A549 (cell line): Measurements from ENCODE around the gene TNS3.

Experiments
- CEBPB ChIP-seq, 2 experiments: fragments of >200 bp in 1 of 2; sonication (Bioruptor Twin) in 1 of 2; formaldehyde crosslinking in 1 of 2; IDR thresholded peaks; 2 replicates each; pipeline ENCODE4 v1.6.1; 2012 to 2016
- CTCF ChIP-seq: fragments of >200 bp; sonication (Bioruptor Twin); formaldehyde crosslinking; IDR thresholded peaks from 3 replicates; pipeline ENCODE4 v1.5.1; 2016
- KDM1A ChIP-seq: fragments of 200-600 bp; sonication (generic); IDR thresholded peaks from 2 replicates; pipeline ENCODE4 v1.6.1; 2016; ENCODE audit warnings: low read depth, mild to moderate bottlenecking
- PHF8 ChIP-seq: fragments of 200-600 bp; sonication (generic); IDR thresholded peaks from 2 replicates; pipeline ENCODE4 v1.6.1; 2016; ENCODE audit warnings: low read depth, mild to moderate bottlenecking, antibody characterized with exemption, moderate library complexity, borderline replicate concordance
- SMC3 ChIP-seq: fragments of >200 bp; sonication (Bioruptor Twin); formaldehyde crosslinking; IDR thresholded peaks from 3 replicates; pipeline ENCODE4 v1.6.1; 2018; ENCODE audit warnings: inconsistent platforms
- USF2 ChIP-seq: fragments of 450-650 bp; IDR thresholded peaks from 2 replicates; pipeline ENCODE4 v1.6.1; 2014; ENCODE audit warnings: antibody characterized with exemption

DNA sequence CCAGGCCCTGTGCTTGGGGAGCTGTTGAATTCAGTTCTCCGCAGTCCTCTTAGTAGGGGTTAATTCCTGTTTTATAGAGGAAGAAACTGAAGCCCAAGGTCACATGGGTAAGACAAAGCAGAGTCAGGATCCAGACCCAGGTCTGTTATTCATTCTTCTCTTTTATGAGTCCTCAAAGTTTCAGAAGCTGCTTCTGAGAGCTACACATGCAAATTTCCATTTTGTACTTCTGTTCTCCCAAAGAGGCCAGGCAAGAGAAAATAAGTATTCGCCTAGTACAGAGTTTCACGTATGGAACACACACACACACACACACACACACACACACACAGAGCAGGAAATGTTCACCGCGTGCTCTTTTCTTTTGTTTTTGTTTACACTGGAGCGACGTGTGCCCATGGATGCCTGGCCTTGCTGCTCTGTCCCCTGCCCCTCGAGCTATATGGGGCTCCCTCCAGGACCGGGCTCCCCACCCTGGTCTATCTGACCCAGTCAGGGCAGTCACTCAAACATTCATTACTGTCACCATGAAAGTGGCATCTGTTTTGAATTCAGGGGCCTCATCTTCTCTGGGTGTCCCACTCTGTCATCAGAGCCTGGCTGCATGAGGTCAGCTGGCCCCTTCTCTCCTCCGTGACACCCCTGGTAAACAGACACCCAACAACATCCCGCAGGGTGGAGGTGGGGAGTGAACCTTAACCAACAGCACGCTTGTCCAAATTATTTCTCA lies 84.4 kb downstream of the TNS3 start:
- TF ChIP-seq PHF8 (no peak), CEBPB (IDR thresholded peaks at IDR 0.05) (no peak), CTCF (no peak), SMC3 (no peak), USF2 (no peak), KDM1A (no peak)
